Left hindlimb (tissue), 1 donor: Measurements from ENCODE around the gene HTD2.

Experiments
- DNase-seq: peaks from one replicate; pipeline ENCODE4 v3.0.0-alpha.2; 2018

The HTD2 gene

GRCh38 chr3:58293516-58293915, 12.8 kb upstream of the HTD2 start:
- DNase-seq = no peak

- no peak for DNase-seq
Measured at GRCh38 chr3:58296269-58296668, 10.1 kb upstream of the HTD2 start.

GRCh38 chr3:58296843-58297242, 9.5 kb upstream of the HTD2 start:
- DNase-seq = no peak

- DNase-seq = no peak
Measured at GRCh38 chr3:58298190-58298589, 8.1 kb upstream of the HTD2 start.

GRCh38 chr3:58299075-58299474, 7.2 kb upstream of the HTD2 start:
- DNase-seq = no peak

- no peak for DNase-seq
Measured at GRCh38 chr3:58299839-58300516, 6.3 kb upstream of the HTD2 start.

- no peak for DNase-seq
Measured at GRCh38 chr3:58307639-58308215, 1.4 kb downstream of the HTD2 start.

GRCh38 chr3:58308728-58309127, 2.4 kb downstream of the HTD2 start:
- no peak for DNase-seq

- DNase-seq = no peak
Measured at GRCh38 chr3:58317811-58318210, 11.5 kb downstream of the HTD2 start.

- no peak for DNase-seq
Measured at GRCh38 chr3:58321791-58322190, 15.5 kb downstream of the HTD2 start.

GRCh38 chr3:58322793-58323192, 16.5 kb downstream of the HTD2 start:
- no peak for DNase-seq

- DNase-seq = no peak
Measured at GRCh38 chr3:58323529-58324390, 17.4 kb downstream of the HTD2 start.

- DNase-seq = no peak
Measured at GRCh38 chr3:58324391-58325390, 18.4 kb downstream of the HTD2 start.

GRCh38 chr3:58325525-58325992, 19.2 kb downstream of the HTD2 start:
- no peak for DNase-seq

GRCh38 chr3:58326267-58326900, 20.1 kb downstream of the HTD2 start:
- DNase-seq = no peak

GRCh38 chr3:58329150-58329921, 23.0 kb downstream of the HTD2 start:
- DNase-seq = no peak

- no peak for DNase-seq
Measured at GRCh38 chr3:58329922-58330413, 23.6 kb downstream of the HTD2 start.

GRCh38 chr3:58331593-58332152, 25.4 kb downstream of the HTD2 start:
- DNase-seq = no peak

GRCh38 chr3:58332575-58333188, 26.4 kb downstream of the HTD2 start, which contains the start of gene PXK:
Gene PXK, plus strand, starts transcription at chr3:58332892. Its CDS starts 97 bp downstream, at chr3:58332989.
- DNase-seq = peak; percentile 87
